Testis (tissue), 3 donors: ENCODE results near the gene ARAP2. TPM values are rescaled to one million over a fixed set of nuclear protein-coding genes. Genes with fewer than 3 reads are reported as not detected.

Experiments used
- DNase-seq: peaks from one replicate; pipeline ENCODE4 v3.0.0-alpha.2; 2019
- H3K27ac ChIP-seq, 2 donors: fragments of 200-600 bp; sonication (generic); one replicate each; pipeline ENCODE4 v1.5.1; 2019
- H3K27me3 ChIP-seq: fragments of 200-600 bp; sonication (generic); one replicate; pipeline ENCODE4 v1.5.1; 2019
- H3K36me3 ChIP-seq: fragments of 200-600 bp; sonication (generic); one replicate; pipeline ENCODE4 v1.5.1; 2017; ENCODE audit warnings: low read depth; ENCODE audit errors: missing control alignments
- H3K4me1 ChIP-seq: fragments of 200-600 bp; sonication (generic); one replicate; pipeline ENCODE4 v1.5.1; 2019
- H3K4me3 ChIP-seq, 2 donors: fragments of 200-600 bp; sonication (generic); one replicate each; pipeline ENCODE4 v1.5.1; 2017 to 2019
- H3K9me3 ChIP-seq: fragments of 200-600 bp; sonication (generic); one replicate; pipeline ENCODE4 v1.5.1; 2017
- POLR2A ChIP-seq: fragments of 450-650 bp; IDR thresholded peaks from one replicate; pipeline ENCODE4 v1.6.1; 2017; ENCODE audit warnings: antibody characterized with exemption, mild to moderate bottlenecking, moderate library complexity
- WGBS, 2 donors: methylation state at CpG; one replicate each; pipeline ENCODE4 v1.1.5; 2018; 5-methylcytosine and 5-hydroxymethylcytosine counted together
- intact Hi-C: fragments of 100-400 bp; cut with DNase I; formaldehyde crosslinking; loops from one replicate; pipeline ENCODE4 v1.15.1; 2023; ENCODE audit warnings: low total_unique reads
- polyA plus RNA-seq: library from polyadenylated mRNA; stranded (reverse); fragments of 350-450 nt; fragmentation: Illumina TruSeq; extraction: RNeasy Lipid Tissue Mini Kit (QIAGEN cat#74804); gene quantifications from one replicate; pipeline ENCODE4 v1.2.3, GENCODE V29; 2014; ENCODE audit warnings: low read depth, low replicate concordance; ENCODE audit not compliant: insufficient read depth
- total RNA-seq, 2 donors: library from RNA; depleted of rRNA; stranded (reverse); fragments of >200 nt; gene quantifications; one replicate each; pipeline ENCODE4 v1.2.3, GENCODE V29; 2016
- TF ChIP-seq, protein P1 (sequence below), 3 experiments: fragments of 450-650 bp in 2 of 3; fragments of 200-600 bp in 1 of 3; sonication (generic) in 1 of 3; IDR thresholded peaks; one replicate each; pipeline ENCODE4 v1.5.1; 2016 to 2019; ENCODE audit warnings: antibody characterized with exemption in 3 of 3, mild to moderate bottlenecking in 2 of 3, moderate library complexity in 1 of 3

The ARAP2 gene
- total and polyA plus RNA-seq, 3 donors from 2014 or later = 10.9 to 91.0 (median 81.1) TPM

DNA sequence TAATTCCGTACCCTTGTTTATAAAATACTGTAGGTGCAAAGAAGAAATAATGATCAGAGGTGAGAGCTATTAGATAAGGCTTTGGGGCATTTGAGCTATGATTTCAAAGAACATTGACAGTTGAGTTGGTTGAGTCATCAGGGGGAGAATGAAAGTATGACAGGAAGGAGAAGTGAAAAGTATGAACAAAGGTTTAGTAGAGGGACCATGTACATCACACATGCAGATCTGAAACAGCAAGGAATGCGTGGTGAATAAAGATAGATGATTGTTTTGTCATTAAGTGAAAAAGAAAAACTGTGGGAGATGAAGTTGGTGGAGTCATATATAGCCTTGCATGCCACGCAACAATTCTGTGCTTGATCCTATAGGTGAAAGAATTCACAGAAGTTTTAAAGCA, 163.1 kb downstream of the ARAP2 start:
- H3K36me3 ChIP-seq = no peaks in the 10 kb centered on the region
- no peak overlapping the region for H3K4me3 ChIP-seq
- no peaks in the 10 kb centered on the region for H3K4me1 ChIP-seq
- no peak overlapping the region for H3K27ac ChIP-seq
- H3K9me3 ChIP-seq = no peaks in the 10 kb centered on the region
- no peaks in the 10 kb centered on the region for H3K27me3 ChIP-seq
- no peak for DNase-seq
- intact Hi-C loops = no loop called here
- TF ChIP-seq, protein P1, sequence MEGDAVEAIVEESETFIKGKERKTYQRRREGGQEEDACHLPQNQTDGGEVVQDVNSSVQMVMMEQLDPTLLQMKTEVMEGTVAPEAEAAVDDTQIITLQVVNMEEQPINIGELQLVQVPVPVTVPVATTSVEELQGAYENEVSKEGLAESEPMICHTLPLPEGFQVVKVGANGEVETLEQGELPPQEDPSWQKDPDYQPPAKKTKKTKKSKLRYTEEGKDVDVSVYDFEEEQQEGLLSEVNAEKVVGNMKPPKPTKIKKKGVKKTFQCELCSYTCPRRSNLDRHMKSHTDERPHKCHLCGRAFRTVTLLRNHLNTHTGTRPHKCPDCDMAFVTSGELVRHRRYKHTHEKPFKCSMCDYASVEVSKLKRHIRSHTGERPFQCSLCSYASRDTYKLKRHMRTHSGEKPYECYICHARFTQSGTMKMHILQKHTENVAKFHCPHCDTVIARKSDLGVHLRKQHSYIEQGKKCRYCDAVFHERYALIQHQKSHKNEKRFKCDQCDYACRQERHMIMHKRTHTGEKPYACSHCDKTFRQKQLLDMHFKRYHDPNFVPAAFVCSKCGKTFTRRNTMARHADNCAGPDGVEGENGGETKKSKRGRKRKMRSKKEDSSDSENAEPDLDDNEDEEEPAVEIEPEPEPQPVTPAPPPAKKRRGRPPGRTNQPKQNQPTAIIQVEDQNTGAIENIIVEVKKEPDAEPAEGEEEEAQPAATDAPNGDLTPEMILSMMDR (IDR thresholded peaks at IDR 0.05) = no peak
- no peak for TF ChIP-seq POLR2A
- 90 to 91% methylated on average over 3 of the region's 3 CpGs for WGBS, 2 donors

DNA sequence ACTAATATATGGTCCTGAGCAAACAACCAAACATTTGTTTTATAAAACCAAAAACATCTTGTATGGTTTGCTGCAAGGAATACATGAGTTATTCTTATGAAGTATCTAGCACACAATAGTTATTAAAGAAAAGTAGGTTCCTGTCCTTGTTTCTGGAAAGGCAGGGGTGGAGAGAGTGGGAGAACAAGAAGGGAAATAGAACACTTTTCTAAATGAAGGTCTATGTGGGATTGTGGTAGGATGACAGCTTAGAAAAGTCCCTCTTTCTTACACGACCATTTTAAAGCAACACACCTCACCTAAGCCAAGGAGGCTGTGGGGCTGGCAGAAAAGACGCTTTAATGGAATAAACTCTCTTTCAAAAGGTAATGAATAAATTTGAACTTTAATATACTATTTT, 164.6 kb downstream of the ARAP2 start:
- no peaks in the 10 kb centered on the region for H3K4me1 ChIP-seq
- no peak for TF ChIP-seq POLR2A
- TF ChIP-seq, protein P1 (IDR thresholded peaks at IDR 0.05) = no peak
- H3K36me3 ChIP-seq = no peaks in the 10 kb centered on the region
- no peak overlapping the region for H3K27ac ChIP-seq
- H3K4me3 ChIP-seq = no peak overlapping the region
- intact Hi-C loops = no loop called here
- no peaks in the 10 kb centered on the region for H3K27me3 ChIP-seq
- no peaks in the 10 kb centered on the region for H3K9me3 ChIP-seq
- no peak for DNase-seq
- 89 to 93% methylated on average over 2 of the region's 2 CpGs for WGBS, 2 donors

DNA sequence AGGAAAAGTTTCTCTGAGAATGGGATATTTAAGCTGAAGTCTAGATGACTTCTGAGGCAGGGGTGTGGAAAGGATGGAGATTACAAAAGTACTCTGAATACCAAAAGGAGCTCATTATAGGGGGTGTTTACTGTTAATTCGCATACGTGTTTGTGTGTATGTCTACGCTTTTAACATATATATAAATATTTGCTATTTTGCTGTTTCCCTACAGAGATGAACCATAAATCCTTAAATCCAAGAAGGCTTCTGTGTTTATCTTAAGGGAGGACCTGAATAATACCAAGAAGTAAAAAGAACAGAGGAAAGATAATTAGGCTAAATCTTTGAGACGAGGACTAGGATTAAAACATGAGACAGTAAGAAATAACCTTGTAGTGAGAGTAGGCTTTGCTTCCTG, 166.0 kb downstream of the ARAP2 start:
- H3K4me3 ChIP-seq = no peak overlapping the region
- DNase-seq = no peak
- no peaks in the 10 kb centered on the region for H3K27me3 ChIP-seq
- H3K36me3 ChIP-seq = no peaks in the 10 kb centered on the region
- no peaks in the 10 kb centered on the region for H3K4me1 ChIP-seq
- intact Hi-C loops = no loop called here
- WGBS, 2 donors = 86 to 87% methylated on average over 4 of the region's 4 CpGs
- TF ChIP-seq, protein P1 (IDR thresholded peaks at IDR 0.05) = no peak
- no peak for TF ChIP-seq POLR2A
- no peaks in the 10 kb centered on the region for H3K9me3 ChIP-seq
- H3K27ac ChIP-seq = no peak overlapping the region

DNA sequence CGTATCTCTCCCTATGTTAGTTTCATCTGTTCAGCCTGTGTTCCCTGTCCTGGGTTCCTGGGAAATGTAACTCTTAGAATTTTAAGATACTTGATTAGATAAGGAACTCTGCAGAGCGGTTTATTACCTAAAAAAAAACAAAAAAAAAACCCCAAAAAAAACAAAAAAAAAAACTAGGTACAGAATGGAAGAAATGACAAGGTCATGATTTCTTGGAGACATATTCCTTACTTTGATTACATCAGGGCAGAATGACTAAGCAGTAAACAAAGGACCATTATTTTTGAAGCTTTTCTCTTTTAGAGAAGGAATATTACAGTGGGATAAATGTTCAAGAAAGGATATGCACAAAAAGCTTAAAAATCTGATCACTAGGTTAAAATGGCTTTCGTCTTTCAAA, 171.8 kb downstream of the ARAP2 start:
- H3K4me3 ChIP-seq = no peak overlapping the region
- TF ChIP-seq, protein P1 (IDR thresholded peaks at IDR 0.05) = no peak
- TF ChIP-seq POLR2A = no peak
- H3K9me3 ChIP-seq = no peaks in the 10 kb centered on the region
- WGBS, 2 donors = 80 to 82% methylated on average over 3 of the region's 3 CpGs
- H3K27ac ChIP-seq = no peak overlapping the region
- no peaks in the 10 kb centered on the region for H3K4me1 ChIP-seq
- DNase-seq = no peak
- intact Hi-C loops = no loop called here
- no peaks in the 10 kb centered on the region for H3K27me3 ChIP-seq
- no peaks in the 10 kb centered on the region for H3K36me3 ChIP-seq

DNA sequence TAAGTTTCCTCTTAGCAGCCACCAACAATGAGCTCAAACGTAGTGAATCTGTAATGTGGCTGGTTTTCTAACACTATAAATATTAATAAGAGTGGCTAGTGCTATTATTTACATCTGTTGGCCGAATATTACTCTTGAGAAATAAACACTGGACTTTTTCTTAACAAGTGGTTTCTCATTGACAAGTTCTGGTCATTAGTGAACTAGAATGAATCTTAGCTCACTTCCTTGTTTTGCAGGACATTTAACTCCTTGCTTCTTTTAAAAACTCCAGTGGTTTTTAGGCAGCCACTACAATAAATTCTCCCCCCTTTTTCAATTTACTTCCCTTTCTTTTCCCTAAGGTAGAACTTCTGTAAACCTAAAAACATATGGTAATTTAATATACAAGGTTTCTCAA, 177.2 kb downstream of the ARAP2 start:
- no peak for DNase-seq
- Histone ChIP-seq H3K27me3 (no peaks in the 10 kb centered on the region), H3K9me3 (no peaks in the 10 kb centered on the region), H3K36me3 (no peaks in the 10 kb centered on the region), H3K4me1 (no peaks in the 10 kb centered on the region), H3K4me3 (no peak overlapping the region), H3K27ac (no peak overlapping the region)
- 55 to 72% methylated on average over 2 of the region's 2 CpGs for WGBS, 2 donors
- intact Hi-C loops = no loop called here
- TF ChIP-seq, protein P1 (IDR thresholded peaks at IDR 0.05) = no peak
- TF ChIP-seq POLR2A = no peak
